NCI-H1092 treated with DMSO at 0.1 percent for 48 hours (cell line): ENCODE data around the gene MAP3K7.
"Not testable (repeated sequence)": the region's sequence is repeated elsewhere in the genome, so short reads cannot be mapped to it uniquely, and the experiment has no call there.

ENCODE experiments used
- DNase-seq: peaks from one replicate; lab custom pipeline; 2025; lab: John Stamatoyannopoulos, UW

MAP3K7 gene

DNA sequence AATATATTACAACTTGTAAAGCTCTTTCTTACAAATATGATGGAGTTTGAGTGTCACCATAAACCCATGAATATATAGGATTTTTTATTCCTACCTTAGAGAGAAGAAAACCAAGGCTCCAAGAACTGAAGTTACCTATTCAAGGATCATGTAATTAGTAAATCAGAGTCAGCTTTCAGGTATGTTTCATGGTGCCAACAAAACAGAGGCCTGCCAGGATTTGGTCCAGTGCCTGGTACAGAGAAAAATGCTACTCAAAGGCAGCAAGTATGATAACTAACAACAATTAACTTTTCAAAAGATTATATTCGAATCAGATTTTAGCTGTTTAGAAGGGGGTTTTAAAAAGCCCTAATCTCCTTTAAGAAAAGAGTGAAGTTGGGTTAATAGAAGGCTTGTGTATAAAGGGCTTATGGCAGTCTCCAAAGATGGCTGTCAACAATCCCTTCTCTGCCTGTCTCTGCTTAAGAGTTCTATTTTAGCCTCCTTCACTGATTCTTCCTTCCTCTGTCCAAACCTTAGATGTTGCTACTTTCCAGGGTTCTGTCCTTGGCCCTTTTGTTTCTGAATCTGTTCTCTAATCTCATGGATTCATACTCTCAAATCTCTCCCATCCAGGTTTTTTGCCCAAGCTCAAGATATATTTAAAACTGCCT is 7.8 kb downstream of the MAP3K7 start:
- DNase-seq, result no peak

DNA sequence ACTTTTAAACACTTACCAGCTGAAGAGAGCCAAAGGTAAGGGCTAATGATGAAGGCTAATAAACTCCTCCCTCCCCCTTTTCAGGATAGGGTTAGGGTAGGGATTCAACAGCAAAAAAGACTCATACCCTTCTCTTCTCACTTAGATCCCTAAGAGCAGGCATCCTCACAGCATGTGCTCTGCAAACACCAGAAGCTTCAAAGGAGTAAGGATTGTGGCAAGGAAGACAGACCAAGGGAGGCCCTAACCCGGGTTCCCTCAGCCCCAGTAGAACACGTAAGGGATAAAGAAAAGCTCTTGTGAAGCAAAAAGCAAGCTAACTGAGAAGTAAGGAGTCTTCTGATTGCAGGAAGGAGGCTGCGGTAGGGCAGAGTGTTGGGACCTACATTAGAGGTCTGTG is 11.6 kb downstream of the MAP3K7 start:
- no peak for DNase-seq

DNA sequence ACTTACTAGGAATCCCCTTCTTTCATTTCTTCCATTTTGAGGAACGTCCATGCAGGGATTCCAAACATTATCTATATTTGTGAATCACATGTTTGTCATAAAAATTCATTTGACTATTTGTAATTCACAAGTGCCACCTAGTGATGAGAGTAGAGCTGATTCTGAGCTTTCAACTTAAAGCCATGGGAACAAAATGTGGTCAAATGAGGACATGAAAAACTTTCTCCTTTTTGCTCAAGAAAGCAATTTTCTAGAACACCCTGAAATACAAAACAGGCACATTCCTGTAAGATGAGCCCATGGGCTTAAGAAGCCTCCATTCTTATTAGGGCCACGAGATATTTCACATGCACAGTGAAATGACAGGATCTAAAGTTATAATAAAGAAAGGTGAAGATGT is 12.3 kb downstream of the MAP3K7 start:
- no peak for DNase-seq

DNA sequence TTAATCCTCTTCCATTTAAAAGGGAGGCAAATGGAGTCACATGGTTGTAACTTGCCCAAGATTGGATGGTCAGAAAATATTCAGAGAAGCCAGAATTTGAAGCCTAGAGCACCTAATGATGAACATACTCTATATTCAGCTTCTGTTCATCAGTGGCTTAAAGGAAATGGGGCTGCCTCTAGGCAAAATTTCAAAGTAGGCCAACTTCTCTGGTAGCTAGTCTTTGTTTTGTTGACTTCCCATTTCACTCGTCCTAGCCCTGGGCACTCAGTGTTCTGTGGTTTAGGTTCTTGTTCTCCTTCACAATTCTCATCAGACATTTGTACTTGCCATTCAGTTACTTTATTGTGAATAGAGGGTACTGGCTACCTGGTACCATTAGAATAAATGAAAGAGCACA is 13.2 kb downstream of the MAP3K7 start:
- DNase-seq, result no peak

DNA sequence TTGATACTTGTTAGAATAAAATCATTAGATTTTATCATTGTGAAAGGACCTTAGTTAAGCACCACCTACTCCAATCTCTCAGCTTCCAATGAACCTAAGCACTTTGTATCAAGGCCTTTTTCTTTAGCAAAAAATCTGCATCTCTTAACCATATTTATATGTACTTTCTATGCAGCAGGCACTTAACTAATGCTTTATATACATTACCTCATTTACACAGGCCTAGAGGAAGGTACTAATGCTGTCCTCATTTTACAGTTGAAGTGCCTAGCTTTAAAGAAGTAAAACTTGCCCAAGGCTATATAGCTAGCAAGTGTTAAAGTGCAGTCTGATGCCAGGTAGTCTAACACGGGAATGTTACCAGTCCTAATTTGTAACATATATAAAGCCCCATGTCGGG is 14.0 kb downstream of the MAP3K7 start:
- no peak for DNase-seq

DNA sequence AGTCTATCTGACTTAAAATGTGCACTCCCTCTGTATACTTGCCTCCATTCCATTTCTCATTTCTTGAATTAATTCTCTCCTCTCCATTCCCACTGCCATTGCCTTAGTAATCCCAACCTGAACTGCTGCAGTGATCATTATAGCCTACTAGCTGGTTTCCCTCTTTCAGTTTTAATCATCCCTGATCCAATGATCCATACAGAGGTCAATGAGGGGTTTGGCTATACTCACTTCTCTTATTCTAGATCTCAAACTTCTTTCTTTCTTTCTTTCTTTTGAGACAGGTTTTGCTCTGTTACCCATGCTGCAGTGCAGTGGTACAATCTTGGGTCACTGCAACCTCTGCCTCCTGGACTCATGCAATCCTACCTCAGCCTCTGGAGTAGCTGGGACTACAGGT is 17.6 kb downstream of the MAP3K7 start:
- no peak for DNase-seq

DNA sequence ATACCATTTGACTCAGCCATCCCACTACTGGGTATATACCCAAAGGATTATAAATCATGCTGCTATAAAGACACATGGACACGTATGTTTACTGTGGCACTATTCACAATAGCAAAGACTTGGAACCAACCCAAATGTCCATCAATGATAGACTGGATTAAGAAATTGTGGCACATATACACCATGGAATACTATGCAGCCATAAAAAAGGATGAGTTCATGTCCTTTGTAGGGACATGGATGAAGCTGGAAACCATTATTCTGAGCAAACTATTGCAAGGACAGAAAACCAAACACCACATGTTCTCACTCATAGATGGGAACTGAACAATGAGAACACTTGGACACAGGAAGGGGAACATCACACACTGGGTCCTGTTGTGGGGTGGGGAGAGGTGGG is 19.2 kb downstream of the MAP3K7 start:
- not testable (repeated sequence) for DNase-seq

DNA sequence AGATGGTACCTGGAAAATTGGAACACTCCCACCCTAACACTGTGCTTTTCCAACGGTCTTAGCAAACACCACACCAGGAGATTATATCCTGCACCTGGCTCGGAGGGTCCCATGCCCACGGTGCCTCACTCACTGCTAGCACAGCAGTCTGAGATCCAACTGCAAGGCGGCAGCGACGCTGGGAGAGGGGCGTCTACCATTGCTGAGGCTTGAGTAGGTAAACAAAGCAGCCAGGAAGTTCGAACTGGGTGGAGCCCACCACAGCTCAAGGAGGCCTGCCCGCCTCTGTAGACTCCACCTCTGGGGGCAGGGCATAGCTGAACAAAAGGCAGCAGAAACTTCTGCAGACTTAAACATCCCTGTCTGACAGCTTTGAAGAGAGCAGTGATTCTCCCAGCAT is 24.5 kb downstream of the MAP3K7 start:
- DNase-seq, result not testable (repeated sequence)

DNA sequence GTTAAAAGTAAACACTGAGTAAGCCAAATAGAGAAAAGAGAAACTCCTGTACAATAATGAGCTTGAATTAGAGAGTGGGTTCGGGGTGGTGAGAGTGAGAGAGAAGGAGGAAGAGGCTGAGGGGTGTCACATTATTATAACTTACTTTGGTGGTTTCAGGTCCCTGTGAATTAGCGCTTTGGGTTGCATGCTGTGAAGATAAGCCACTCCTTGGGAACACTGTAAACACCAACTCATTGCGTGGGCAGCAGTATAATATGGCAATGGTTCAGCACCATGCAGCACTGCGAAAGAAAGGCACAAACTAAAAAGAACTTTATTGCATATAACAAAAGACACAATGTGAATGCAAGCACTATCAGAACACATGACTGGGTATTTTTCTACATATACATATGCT is 26.9 kb downstream of the MAP3K7 start:
- no peak for DNase-seq

DNA sequence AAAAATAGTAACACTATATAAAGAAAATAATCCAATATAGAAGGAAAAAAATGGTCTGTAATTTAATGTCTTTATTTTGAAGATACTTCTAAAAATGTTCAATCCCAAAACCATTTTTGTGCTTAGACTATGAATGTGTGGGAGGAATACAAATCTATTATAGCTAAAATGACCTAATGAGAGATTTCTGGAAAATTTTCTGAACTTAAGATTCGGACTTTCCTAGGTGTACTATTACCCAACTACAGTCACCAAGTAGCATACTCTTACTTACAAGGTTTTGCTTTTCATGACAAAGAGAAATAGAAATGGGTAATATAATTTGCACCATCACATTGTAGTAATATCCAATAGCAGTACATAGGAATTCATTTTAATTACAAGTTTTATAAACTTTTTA is 29.9 kb downstream of the MAP3K7 start:
- DNase-seq, result no peak

DNA sequence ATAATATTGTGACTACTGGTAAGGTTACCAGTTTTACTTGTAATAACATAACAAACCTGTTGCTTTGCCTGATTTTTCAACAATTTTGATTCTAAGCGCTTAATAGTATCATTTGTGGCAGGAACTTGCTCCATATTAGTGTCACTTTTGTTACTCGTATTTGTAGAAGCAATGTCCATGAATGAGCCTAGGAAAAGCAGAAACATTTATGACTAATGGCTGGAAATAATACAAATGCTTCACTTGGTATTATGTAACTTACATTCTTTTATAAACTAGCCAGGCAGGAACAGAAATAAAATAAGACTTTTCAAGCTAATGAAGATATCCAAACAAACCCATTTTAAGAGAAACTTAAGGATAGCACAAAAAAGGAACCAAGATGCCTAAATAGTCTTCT is 38.9 kb downstream of the MAP3K7 start:
- DNase-seq, result no peak

DNA sequence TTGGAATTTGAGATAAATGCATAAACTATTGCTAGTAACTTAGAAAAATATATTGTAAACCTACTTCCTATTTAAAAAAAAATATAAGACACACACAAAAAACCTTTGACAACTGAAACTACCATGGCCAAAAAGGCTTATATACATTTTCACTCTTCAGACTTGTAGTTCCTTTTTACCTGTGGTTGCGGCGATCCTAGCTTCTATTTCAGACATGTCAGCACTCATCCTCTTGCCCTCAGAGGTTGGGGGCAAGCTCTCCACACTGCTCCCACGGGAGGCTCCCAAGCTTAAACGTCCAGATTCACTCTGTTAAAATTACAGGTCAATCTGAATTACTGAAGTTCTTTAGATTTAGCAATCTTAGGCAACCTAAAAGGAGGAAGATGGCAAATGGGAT is 39.8 kb downstream of the MAP3K7 start:
- DNase-seq, result no peak

DNA sequence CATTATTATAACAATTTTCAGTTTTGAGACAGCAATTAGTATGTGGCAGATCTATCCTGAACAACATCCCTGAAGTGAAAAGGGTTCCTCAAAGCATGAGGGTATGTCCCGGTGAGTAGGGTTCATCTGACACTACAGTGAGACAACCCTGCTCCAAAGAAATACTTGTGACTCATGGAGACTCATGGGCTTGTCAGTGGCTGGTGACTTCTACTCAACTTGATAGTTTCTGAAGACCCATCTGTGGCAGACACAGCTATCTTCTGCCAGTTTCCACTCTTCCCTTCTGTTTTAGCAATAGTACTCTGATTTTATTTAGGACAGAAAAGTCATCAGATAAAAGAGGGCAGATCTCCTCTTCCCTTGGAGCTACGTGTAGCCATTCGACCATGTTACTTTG is 41.4 kb downstream of the MAP3K7 start:
- no peak for DNase-seq

DNA sequence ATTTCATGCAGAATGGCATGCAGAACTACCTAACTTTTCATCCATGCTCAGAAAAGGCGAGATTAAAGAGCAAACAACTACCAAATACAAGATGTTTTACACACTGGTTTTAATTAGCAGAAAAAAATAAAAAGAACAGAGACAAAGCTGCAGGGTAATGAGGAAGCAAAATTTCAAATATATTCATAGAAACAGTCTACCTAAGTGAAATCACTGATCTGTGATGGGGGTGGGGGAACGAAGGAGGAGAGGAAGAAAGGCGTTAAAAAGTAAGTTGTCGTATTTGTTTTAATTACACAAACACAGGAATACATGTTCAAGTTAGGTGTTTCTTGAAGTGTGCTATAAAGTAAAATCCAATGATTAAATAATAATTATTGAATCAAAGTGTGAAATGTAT is 42.1 kb downstream of the MAP3K7 start:
- DNase-seq, result no peak

DNA sequence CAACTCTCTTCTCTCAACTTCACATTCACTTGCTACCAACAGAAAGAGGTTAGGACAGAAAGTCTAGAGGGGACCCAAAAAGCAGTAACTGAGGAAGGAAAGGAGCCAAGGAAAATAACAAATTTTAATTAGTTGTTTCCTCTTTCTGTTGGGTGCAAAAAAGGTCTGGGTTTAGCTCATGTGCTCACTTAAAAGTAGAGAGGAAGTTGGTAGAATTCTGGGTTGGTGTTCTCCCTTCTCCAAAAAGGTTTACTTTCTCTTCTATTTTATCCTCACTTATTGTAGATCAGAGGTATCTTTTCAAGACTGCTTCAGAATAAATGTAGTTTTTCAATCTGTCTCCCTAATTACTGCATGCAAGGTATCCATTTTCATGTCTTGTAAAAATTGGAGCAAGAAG is 42.8 kb downstream of the MAP3K7 start:
- DNase-seq, result no peak

DNA sequence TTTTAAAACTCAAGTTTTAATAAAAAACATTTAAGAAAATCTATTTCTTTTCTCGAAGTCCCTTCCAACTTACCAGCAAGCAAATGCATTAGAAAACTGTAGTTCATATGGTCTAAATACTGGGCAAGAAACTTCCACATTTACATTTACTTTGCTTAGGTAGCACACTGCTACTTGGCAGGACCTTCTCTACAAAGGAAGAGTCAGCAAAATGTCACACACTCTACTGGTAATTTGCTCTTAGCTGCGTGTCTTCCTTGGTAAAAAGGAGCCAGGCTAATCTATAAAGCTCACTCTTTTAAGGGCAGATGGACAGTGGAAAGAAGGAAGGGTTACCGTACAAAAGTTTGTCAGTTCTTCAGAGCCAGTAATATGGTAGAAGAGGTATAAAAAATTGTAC is 45.7 kb downstream of the MAP3K7 start:
- no peak for DNase-seq

DNA sequence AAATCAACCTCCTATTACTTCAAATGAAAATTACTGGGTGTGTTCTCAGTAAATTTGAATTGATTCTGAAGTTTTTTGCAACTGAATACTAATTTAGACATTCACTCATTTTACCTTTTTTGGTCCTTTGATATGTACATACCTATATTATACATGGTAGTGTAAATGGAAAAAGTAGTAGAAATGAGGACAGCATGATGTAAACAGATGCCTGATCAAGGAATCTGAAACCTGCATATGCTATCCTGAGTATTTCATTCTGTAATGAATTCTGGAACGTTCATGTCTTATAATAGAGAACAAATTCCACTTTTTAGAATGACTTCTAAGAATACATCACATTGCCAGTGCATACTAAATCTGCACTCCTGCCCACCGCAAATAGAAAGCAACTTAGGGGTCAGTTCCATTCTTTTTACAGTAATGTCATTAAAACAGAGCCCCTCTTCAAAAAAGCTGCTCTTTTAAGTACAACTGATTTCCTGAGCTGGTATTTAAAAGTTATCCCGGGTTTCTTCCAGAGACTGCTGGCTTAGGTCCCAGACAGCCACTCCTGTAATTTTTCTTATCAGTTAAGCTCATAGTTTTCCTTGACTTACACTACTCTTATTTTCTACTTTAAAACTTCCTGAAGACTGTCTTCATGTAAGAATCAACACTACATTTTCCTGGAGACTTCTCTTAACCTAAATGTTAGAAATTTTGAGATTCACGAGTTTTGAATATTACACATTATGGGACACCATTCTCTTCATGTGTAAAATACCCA is 48.4 kb downstream of the MAP3K7 start:
- no peak for DNase-seq

DNA sequence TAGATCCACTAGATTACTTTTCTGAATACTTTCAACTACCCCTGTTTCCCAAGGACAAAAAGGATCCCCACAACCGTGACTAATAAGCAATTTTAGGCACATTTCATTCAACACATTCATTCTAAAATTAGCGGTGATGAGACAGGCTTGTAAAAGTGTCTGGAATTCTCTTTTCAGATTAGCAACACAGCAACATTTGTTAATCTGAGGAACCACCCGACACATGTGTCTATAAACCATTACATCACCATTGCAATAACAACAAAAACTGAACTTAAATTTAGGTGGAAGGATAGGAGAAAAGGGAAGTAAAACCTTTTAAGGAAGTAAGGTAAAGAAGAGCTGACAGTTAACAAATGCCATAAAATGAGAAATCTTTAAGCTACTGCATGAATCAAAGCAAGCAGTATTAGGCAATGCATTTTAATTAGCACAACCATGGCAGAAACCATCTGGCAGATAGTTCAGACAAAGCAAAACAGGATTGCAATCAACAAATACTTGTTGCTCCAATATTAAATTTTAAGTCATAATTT is 49.1 kb downstream of the MAP3K7 start:
- no peak for DNase-seq

DNA sequence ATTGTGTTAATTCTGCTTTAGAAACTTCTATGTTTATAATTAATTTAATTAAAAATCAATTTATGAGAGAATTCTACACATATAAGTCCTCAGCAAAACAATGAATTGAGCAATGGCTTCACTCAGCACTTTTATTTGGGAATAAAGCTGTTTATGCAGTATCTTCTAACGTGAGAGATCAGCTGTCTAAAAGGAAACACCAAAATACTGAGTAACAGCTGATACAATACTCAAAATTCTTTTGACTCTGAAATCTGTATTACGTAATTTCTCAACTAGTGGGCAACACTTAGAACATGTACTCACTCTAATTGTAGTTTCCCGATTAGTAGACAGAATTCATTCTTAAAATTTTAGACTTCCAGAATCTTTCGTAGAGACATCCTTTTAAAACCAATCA is 49.8 kb downstream of the MAP3K7 start:
- no peak for DNase-seq

DNA sequence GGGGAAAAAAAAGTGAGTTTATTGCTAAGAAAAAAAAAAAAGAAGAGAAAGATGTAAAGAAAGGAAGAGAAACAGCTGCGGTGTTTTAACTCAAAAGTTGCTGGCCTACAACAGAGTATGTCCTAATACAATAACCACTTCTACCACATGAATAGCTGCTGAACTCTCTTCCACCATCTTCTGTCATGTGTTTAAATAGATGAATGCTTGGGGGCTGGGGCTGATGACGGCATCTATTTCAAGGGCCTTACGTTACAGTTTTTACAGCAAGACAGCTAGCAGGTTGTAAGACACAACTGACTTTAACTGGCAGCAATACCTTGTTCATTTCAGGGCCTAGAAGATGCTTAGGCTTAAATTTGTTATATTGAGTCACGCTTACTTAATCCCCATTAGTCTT is 50.4 kb downstream of the MAP3K7 start:
- DNase-seq, result no peak

DNA sequence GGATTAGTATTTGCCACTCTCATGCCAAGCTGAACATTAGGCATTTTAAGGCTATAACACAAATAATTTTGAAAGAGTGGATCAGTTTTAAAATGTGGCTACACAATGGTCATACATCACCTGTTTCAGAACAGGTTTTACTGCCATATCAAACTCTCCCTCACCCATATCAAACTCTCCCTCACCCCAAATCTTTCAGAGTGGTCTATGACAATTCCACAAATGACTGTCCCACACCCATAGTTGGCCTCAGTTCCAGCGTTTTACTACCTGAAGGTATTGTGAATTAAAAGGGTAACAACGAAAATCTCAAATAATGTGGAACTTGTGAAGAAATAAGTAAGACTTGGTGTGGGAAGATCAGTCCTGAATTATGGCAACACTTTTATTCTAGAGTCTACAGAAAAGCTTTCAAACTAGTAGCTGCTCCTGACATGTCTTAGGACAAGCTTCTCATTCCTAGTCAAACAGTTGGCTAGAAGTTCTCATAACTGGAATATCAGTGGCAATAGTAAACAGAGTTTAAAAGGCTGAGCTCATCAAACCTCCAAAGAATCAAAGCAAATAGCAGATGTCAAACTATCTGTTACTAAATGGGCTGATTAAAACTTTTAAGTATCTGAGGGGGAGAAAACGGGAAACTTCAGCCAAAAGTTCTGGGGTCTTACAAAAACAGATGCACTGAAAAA is 52.4 kb downstream of the MAP3K7 start:
- DNase-seq, result no peak

DNA sequence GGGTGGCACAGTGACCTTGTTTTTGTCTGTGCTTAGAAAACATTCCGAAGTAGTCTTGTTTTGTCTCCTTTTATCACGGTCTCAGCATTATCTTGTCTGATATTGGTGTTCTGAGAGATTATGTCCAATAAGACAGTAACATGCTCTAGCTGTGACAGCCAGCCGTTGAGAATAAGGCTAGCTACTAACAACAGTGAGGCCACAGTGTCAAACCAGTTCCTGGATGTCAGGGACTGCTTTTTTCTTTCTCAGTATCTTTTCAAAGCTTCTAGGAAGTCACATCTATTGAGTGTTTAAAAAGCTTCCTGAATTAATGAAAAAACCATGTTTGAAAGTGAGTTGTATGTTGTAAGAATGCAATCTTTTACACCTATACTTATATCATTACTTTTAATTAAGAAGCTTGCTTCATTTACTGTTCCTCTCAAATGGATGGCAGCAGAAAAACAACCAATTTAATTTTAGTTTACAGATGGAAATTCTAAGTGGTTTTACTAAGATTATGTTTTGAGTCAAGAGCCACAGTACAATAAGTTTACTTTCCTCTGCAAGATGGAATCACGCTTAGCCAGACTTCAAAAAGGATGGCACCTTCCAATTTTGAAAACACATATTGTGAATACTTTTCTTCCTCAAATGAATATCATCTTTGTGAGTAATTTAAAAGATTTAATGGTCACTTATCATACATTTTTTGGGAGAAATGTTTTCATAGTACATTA is 53.1 kb downstream of the MAP3K7 start:
- no peak for DNase-seq
